ENCODE measurements around the gene NPTN. TPM values are rescaled to one million over a fixed set of nuclear protein-coding genes. Genes with fewer than 3 reads are reported as not detected.

Gene NPTN
- total and polyA plus RNA-seq, 2 of the 13 experiments (the other 11 are each of a cell fraction or from before 2014, with no cell fraction given): 78.0 to 110 TPM

DNA sequence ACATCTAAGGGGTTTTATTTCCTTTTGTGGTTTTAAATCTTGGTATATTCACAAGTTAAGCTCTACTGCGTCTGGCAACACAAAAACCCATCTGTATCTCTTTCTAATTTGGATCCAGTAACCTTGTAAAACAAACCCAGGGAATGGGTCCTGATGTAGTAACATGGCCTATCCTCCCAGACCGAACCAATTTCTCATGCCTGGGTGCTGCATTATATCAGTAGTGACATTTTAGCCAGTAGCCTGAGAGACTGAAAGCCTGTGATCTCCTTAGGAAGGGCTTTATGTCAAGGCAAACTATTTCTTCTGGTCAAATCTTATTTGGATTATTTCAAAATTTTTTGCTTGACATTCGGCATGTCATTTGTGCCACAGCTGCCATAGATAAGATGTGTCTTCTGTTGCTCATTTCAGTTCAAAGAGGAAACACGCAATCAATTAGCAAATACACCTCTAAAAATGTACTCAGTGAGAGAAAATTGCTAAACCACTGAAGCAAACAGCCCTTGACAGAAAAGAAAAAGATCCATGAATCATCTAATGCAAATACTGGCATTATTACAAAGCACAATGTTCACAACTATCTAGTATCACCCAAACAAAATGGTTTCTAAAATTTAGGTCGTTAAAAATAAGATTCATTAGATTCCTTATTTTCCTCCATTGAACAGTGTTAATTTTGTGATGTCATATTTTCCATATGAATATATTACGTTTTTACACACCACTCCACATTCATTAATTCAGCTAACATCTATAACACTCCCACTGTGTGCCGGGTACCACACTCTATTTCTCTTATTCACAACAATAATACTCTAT lies 4.0 kb downstream of the NPTN start (continued):
- TF ChIP-seq, protein P1, sequence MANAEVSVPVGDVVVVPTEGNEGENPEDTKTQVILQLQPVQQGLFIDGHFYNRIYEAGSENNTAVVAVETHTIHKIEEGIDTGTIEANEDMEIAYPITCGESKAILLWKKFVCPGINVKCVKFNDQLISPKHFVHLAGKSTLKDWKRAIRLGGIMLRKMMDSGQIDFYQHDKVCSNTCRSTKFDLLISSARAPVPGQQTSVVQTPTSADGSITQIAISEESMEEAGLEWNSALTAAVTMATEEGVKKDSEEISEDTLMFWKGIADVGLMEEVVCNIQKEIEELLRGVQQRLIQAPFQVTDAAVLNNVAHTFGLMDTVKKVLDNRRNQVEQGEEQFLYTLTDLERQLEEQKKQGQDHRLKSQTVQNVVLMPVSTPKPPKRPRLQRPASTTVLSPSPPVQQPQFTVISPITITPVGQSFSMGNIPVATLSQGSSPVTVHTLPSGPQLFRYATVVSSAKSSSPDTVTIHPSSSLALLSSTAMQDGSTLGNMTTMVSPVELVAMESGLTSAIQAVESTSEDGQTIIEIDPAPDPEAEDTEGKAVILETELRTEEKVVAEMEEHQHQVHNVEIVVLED (CRISPR knock-in tag; IDR thresholded peaks at IDR 0.05; ENCODE audit: borderline replicate concordance): no peak
- TF ChIP-seq SAP130 (CRISPR knock-in tag; IDR thresholded peaks at IDR 0.05; ENCODE audit: low read depth): peak; percentile 71
- TF ChIP-seq HOXA5 (CRISPR knock-in tag; IDR thresholded peaks at IDR 0.05): peak; percentile 41; the same call in 1 of the 2 replicates
- TF ChIP-seq EP300 (IDR thresholded peaks at IDR 0.05; ENCODE audit: low read depth in 2 of 2, low read length in 2 of 2): peak in 1 of 2 experiments; percentile 77; a peak in 2 of 4 replicates
- TF ChIP-seq EP300 (CRISPR knock-in tag; IDR thresholded peaks at IDR 0.05; ENCODE audit: borderline replicate concordance): peak; percentile 36; the same call in 1 of the 2 replicates
- TF ChIP-seq, protein P2, sequence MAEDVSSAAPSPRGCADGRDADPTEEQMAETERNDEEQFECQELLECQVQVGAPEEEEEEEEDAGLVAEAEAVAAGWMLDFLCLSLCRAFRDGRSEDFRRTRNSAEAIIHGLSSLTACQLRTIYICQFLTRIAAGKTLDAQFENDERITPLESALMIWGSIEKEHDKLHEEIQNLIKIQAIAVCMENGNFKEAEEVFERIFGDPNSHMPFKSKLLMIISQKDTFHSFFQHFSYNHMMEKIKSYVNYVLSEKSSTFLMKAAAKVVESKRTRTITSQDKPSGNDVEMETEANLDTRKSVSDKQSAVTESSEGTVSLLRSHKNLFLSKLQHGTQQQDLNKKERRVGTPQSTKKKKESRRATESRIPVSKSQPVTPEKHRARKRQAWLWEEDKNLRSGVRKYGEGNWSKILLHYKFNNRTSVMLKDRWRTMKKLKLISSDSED (CRISPR knock-in tag; IDR thresholded peaks at IDR 0.05): no peak
- TF ChIP-seq, protein P3, sequence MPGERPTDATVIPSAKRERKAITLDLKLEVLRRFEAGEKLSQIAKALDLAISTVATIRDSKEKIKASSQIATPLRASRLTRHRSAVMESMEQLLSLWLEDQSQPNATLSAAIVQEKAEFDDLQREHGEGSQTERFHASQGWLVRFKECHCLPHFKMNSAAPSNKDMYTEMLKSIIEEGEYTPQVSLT (CRISPR knock-in tag; IDR thresholded peaks at IDR 0.05; ENCODE audit: borderline replicate concordance, low read depth): no peak
- TF ChIP-seq ZNF235 (CRISPR knock-in tag; IDR thresholded peaks at IDR 0.05; ENCODE audit: borderline replicate concordance): no peak
- TF ChIP-seq, protein P4, sequence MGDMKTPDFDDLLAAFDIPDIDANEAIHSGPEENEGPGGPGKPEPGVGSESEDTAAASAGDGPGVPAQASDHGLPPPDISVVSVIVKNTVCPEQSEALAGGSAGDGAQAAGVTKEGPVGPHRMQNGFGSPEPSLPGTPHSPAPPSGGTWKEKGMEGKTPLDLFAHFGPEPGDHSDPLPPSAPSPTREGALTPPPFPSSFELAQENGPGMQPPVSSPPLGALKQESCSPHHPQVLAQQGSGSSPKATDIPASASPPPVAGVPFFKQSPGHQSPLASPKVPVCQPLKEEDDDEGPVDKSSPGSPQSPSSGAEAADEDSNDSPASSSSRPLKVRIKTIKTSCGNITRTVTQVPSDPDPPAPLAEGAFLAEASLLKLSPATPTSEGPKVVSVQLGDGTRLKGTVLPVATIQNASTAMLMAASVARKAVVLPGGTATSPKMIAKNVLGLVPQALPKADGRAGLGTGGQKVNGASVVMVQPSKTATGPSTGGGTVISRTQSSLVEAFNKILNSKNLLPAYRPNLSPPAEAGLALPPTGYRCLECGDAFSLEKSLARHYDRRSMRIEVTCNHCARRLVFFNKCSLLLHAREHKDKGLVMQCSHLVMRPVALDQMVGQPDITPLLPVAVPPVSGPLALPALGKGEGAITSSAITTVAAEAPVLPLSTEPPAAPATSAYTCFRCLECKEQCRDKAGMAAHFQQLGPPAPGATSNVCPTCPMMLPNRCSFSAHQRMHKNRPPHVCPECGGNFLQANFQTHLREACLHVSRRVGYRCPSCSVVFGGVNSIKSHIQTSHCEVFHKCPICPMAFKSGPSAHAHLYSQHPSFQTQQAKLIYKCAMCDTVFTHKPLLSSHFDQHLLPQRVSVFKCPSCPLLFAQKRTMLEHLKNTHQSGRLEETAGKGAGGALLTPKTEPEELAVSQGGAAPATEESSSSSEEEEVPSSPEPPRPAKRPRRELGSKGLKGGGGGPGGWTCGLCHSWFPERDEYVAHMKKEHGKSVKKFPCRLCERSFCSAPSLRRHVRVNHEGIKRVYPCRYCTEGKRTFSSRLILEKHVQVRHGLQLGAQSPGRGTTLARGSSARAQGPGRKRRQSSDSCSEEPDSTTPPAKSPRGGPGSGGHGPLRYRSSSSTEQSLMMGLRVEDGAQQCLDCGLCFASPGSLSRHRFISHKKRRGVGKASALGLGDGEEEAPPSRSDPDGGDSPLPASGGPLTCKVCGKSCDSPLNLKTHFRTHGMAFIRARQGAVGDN (CRISPR knock-in tag; IDR thresholded peaks at IDR 0.05): no peak
- no peak for TF ChIP-seq ZBTB3 (CRISPR knock-in tag; IDR thresholded peaks at IDR 0.05; ENCODE audit: borderline replicate concordance, low read depth)

All from HepG2 (cell line).